ENCODE measurements around the gene RNLS.

DNA sequence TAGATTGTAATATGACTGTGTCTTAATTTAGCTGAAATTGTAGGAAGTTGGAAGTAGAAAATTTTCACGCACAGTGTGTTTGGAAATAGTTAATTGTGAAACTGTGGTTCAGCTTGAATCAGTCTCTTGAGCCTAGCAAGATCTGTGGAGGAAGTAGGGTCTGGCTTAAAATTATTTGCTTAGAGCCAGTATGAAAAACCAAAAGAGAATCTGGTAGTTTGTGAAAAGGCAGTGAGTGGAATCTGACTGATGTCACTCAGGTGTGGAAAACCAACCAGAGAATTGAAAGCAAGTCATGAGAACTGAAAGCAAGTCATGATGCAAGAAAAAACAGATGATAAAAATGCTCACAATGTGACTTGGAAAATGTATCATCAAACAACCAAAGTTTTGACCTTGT, 14.9 kb upstream of the RNLS start:
- TF ChIP-seq POLR2A (IDR thresholded peaks at IDR 0.05; ENCODE audit: low read depth, low read length) = no peak
- TF ChIP-seq POLR2AphosphoS5 (IDR thresholded peaks at IDR 0.05; ENCODE audit: low read depth, low read length) = no peak
